HCT116 (cell line): ENCODE results near the gene CCDC9B. TPM values are rescaled to one million over a fixed set of nuclear protein-coding genes. Genes with fewer than 3 reads are reported as not detected.

ENCODE experiments used
- ATAC-seq: fragments of 200-7000 bp; cut with Tn5 transposase; 2 replicates; pipeline ENCODE4 v1.9.1; 2020; ENCODE audit warnings: mild to moderate bottlenecking, moderate library complexity
- BruUV-seq: library from RNA; stranded (reverse); fragments of 400-500 nt; replicated peaks from 2 replicates; lab custom pipeline; 2021; lab: Mats Ljungman, UMichigan
- CTCF ChIA-PET: fragments of 300-600 bp; sonication (Branson Sonifier 250); formaldehyde crosslinking; loops from one replicate; lab custom pipeline; 2021; ENCODE audit warnings: antibody characterized with exemption; lab: Charles Lee
- POLR2A ChIA-PET: fragments of 300-600, 350-600 bp; sonication (Branson Sonifier 250); formaldehyde crosslinking; loops from one replicate; lab custom pipeline; 2021; ENCODE audit warnings: antibody characterized with exemption; lab: Charles Lee
- RAD21 ChIA-PET, 2 experiments: fragments of 300-600 bp; sonication (Branson Sonifier 250); formaldehyde crosslinking; loops; one replicate each; lab custom pipeline; 2023; ENCODE audit warnings: low total read pairs in 2 of 2; ENCODE audit not compliant: uncharacterized antibody in 2 of 2, unreplicated experiment in 2 of 2, low non-redundant PET in 1 of 2; lab: Charles Lee
- DNase-seq: peaks from one replicate; pipeline ENCODE4 v3.0.0-alpha.2; 2010; ENCODE audit warnings: low read depth, low spot score
- H2AFZ ChIP-seq: fragments of 200-600 bp; shearing (Covaris generic), sonication (generic); 2 replicates; pipeline ENCODE4 v1.6.1; 2017; ENCODE audit warnings: low read depth, mixed run types, mixed read lengths, antibody characterized with exemption, low read length; ENCODE audit not compliant: poor library complexity, severe bottlenecking
- H3K27ac ChIP-seq: 2 replicates; pipeline ENCODE4 v1.5.1; 2012; ENCODE audit warnings: low read depth, low read length
- H3K27me3 ChIP-seq: fragments of 200-600 bp; sonication (generic); 2 replicates; pipeline ENCODE4 v1.6.1; 2016; ENCODE audit warnings: mixed run types, low read length, mixed read lengths; ENCODE audit not compliant: insufficient read depth
- H3K36me3 ChIP-seq, 2 experiments: fragments of 200-500 bp in 1 of 2; fragments of 200-600 bp in 1 of 2; sonication (Bioruptor generic) in 1 of 2; sonication (generic) in 1 of 2; 2 replicates each; pipeline versions ENCODE4 v1.5.1 to v1.6.1; 2014 to 2016; ENCODE audit warnings: low read length in 2 of 2, inconsistent platforms in 1 of 2, mixed read lengths in 1 of 2, mixed run types in 1 of 2; ENCODE audit not compliant: insufficient read depth in 2 of 2, control insufficient read depth in 1 of 2
- H3K4me1 ChIP-seq, 2 experiments: fragments of 200-600 bp in 1 of 2; sonication (generic) in 1 of 2; 2 replicates each; pipeline versions ENCODE4 v1.5.1 to v1.6.1; 2012 to 2017; ENCODE audit warnings: low read length in 2 of 2, inconsistent platforms in 1 of 2, mild to moderate bottlenecking in 1 of 2, mixed read lengths in 1 of 2, mixed run types in 1 of 2, moderate library complexity in 1 of 2; ENCODE audit not compliant: insufficient read depth in 2 of 2, control insufficient read depth in 1 of 2
- H3K4me2 ChIP-seq: fragments of 200-600 bp; sonication (generic); 2 replicates; pipeline ENCODE4 v1.6.1; 2017; ENCODE audit warnings: mixed run types, low read length, mixed read lengths
- H3K4me3 ChIP-seq, 2 experiments: fragments of 200-600 bp in 1 of 2; sonication (generic) in 1 of 2; replicated peaks in 1 of 2; 2 replicates each; pipeline ENCODE4 v1.5.1; 2011 to 2016; ENCODE audit warnings: low read length in 2 of 2, control low read depth in 1 of 2, low read depth in 1 of 2, mild to moderate bottlenecking in 1 of 2, mixed read lengths in 1 of 2, mixed run types in 1 of 2
- H3K79me2 ChIP-seq: fragments of 200-600 bp; sonication (generic); 2 replicates; pipeline ENCODE4 v1.6.1; 2017; ENCODE audit warnings: mild to moderate bottlenecking, mixed run types, low read length, moderate library complexity, mixed read lengths; ENCODE audit not compliant: insufficient read depth
- H3K9ac ChIP-seq: fragments of 200-600 bp; sonication (generic); 2 replicates; pipeline ENCODE4 v1.6.1; 2016; ENCODE audit warnings: low read length, mixed read lengths
- H3K9me2 ChIP-seq: fragments of 200-600 bp; sonication (generic), shearing (Covaris generic); 2 replicates; pipeline ENCODE4 v1.6.1; 2017; ENCODE audit warnings: mixed run types, mild to moderate bottlenecking, moderate library complexity; ENCODE audit not compliant: insufficient read depth
- H3K9me3 ChIP-seq, 2 experiments: fragments of 200-500 bp in 1 of 2; fragments of 200-600 bp in 1 of 2; sonication (Bioruptor generic) in 1 of 2; sonication (generic) in 1 of 2; 2 replicates each; pipeline ENCODE4 v1.6.1; 2014 to 2017; ENCODE audit warnings: low read length in 2 of 2, mixed read lengths in 2 of 2, inconsistent platforms in 1 of 2, low read depth in 1 of 2, mild to moderate bottlenecking in 1 of 2, mixed run types in 1 of 2, moderate library complexity in 1 of 2; ENCODE audit not compliant: control insufficient read depth in 1 of 2, insufficient read depth in 1 of 2
- H4K20me1 ChIP-seq: fragments of 200-600 bp; sonication (generic), shearing (Covaris generic); 2 replicates; pipeline ENCODE4 v1.6.1; 2017; ENCODE audit warnings: mixed run types, mild to moderate bottlenecking, moderate library complexity; ENCODE audit not compliant: insufficient read depth
- ATF3 ChIP-seq: IDR thresholded peaks from 2 replicates; pipeline ENCODE4 v1.6.1; 2012
- CBX3 ChIP-seq: IDR thresholded peaks from 2 replicates; pipeline ENCODE4 v1.6.1; 2012; ENCODE audit warnings: low read depth
- CEBPB ChIP-seq: IDR thresholded peaks from 2 replicates; pipeline ENCODE4 v1.6.1; 2012; ENCODE audit warnings: low read depth
- EGR1 ChIP-seq: IDR thresholded peaks from 2 replicates; pipeline ENCODE4 v1.6.1; 2012; ENCODE audit warnings: low read depth
- ELF1 ChIP-seq: IDR thresholded peaks from 2 replicates; pipeline ENCODE4 v1.6.1; 2012; ENCODE audit warnings: low read depth, borderline replicate concordance
- EZH2 ChIP-seq: fragments of 200-600 bp; sonication (generic); IDR thresholded peaks from 2 replicates; pipeline ENCODE4 v1.6.1; 2017; ENCODE audit warnings: antibody characterized with exemption, mixed run types
- EZH2phosphoT487 ChIP-seq: fragments of 200-600 bp; IDR thresholded peaks from 2 replicates; pipeline ENCODE4 v1.6.1; 2018; ENCODE audit warnings: antibody characterized with exemption, borderline replicate concordance
- FOSL1 ChIP-seq: IDR thresholded peaks from 2 replicates; pipeline ENCODE4 v1.6.1; 2012; ENCODE audit warnings: low read depth
- POLR2A ChIP-seq: IDR thresholded peaks from 2 replicates; pipeline ENCODE4 v1.7.0; 2011; ENCODE audit warnings: borderline replicate concordance; ENCODE audit not compliant: insufficient read depth, insufficient read length; ENCODE audit errors: extremely low read depth
- POLR2AphosphoS5 ChIP-seq: IDR thresholded peaks from 2 replicates; pipeline ENCODE4 v1.6.1; 2011; ENCODE audit warnings: mild to moderate bottlenecking, low read depth, low read length, moderate library complexity
- RAD21 ChIP-seq: IDR thresholded peaks from 2 replicates; pipeline ENCODE4 v1.6.1; 2012; ENCODE audit warnings: low read depth, mild to moderate bottlenecking
- SIN3A ChIP-seq: IDR thresholded peaks from 2 replicates; pipeline ENCODE4 v1.6.1; 2012; ENCODE audit warnings: low read depth
- SP1 ChIP-seq: IDR thresholded peaks from 2 replicates; pipeline ENCODE4 v1.6.1; 2012; ENCODE audit warnings: low read depth
- SRF ChIP-seq: IDR thresholded peaks from 2 replicates; pipeline ENCODE4 v1.6.1; 2012; ENCODE audit warnings: low read depth
- TCF7L2 ChIP-seq: IDR thresholded peaks from 2 replicates; pipeline ENCODE4 v1.7.0; 2011; ENCODE audit warnings: borderline replicate concordance, inconsistent platforms; ENCODE audit not compliant: insufficient read depth, insufficient read length; ENCODE audit errors: extremely low read depth
- YY1 ChIP-seq: IDR thresholded peaks from 2 replicates; pipeline ENCODE4 v1.6.1; 2011; ENCODE audit warnings: low read length, low read depth, moderate library complexity, mild to moderate bottlenecking; ENCODE audit not compliant: insufficient replicate concordance; ENCODE audit errors: extremely low read depth
- ZBTB33 ChIP-seq: IDR thresholded peaks from 2 replicates; pipeline ENCODE4 v1.6.1; 2011; ENCODE audit warnings: mild to moderate bottlenecking, low read length, moderate library complexity; ENCODE audit not compliant: insufficient replicate concordance; ENCODE audit errors: extremely low read depth
- ZNF274 ChIP-seq: fragments of 200-500 bp; sonication (Bioruptor generic); IDR thresholded peaks from 2 replicates; pipeline ENCODE4 v1.6.1; 2014; ENCODE audit warnings: mild to moderate bottlenecking, low read depth, low read length, inconsistent platforms
- intact Hi-C: fragments of 100-400 bp; cut with micrococcal nuclease; formaldehyde crosslinking; loops from 2 replicates; pipeline ENCODE4 v1.10.0; 2022
- total RNA-seq: library from RNA; stranded (reverse); gene quantifications from one replicate; pipeline ENCODE4 v1.2.1, GENCODE V29; 2021; ENCODE audit not compliant: unreplicated experiment

Gene CCDC9B
- total RNA-seq, 1 experiment from 2014 or later, result 15.6 TPM

GRCh38 chr15:40348474-40348870 lies 7.7 kb upstream of the CCDC9B start:
- POLR2A ChIA-PET, result no interaction called here
- DNase-seq (no peak), ATAC-seq (no peak)
- no peak overlapping the region for H3K4me3 ChIP-seq
- no peaks in the 10 kb centered on the region for H3K27me3 ChIP-seq
- H3K9ac ChIP-seq, result no peak overlapping the region
- no peak for TF ChIP-seq ATF3
- no peak for TF ChIP-seq POLR2AphosphoS5
- no peak for TF ChIP-seq YY1
- no peak for TF ChIP-seq FOSL1
- TF ChIP-seq ZNF274, result no peak
- no peak for TF ChIP-seq SRF
- TF ChIP-seq CBX3, result no peak
- no peaks in the 10 kb centered on the region for H3K9me2 ChIP-seq
- H3K4me1 ChIP-seq, result peaks cover 0 to 36% of the 10 kb centered on the region in 2 experiments; a peak in 2 of 4 replicates
- H3K79me2 ChIP-seq, result no peaks in the 10 kb centered on the region
- intact Hi-C loops, result loop anchor here (10.0 kb wide), 1 partner anchor 156 kb away; no protein-coding TSS in a partner anchor
- no peaks in the 10 kb centered on the region for H3K36me3 ChIP-seq
- H4K20me1 ChIP-seq, result no peaks in the 10 kb centered on the region
- CTCF ChIA-PET, result no interaction called here
- H3K4me2 ChIP-seq, result no peak overlapping the region
- BruUV-seq, result no TSS peak
- RAD21 ChIA-PET, result no interaction called here
- H2AFZ ChIP-seq, result no peak overlapping the region
- H3K27ac ChIP-seq, result no peak overlapping the region
- H3K9me3 ChIP-seq, result no peaks in the 10 kb centered on the region

- ChIA-PET CTCF (no interaction called here), RAD21 (no interaction called here), POLR2A (no interaction called here)
- DNase-seq, result no peak
- H3K4me1 ChIP-seq, result peaks cover 0 to 43% of the 10 kb centered on the region in 2 experiments; a peak in 2 of 4 replicates
- peak; percentile 27; the same call in 1 of the 2 replicates for ATAC-seq
- H3K4me3 ChIP-seq, result no peak overlapping the region
- H3K27me3 ChIP-seq, result no peaks in the 10 kb centered on the region
- H3K36me3 ChIP-seq, result no peaks in the 10 kb centered on the region
- intact Hi-C loops, result loop anchor here (10.0 kb wide), 1 partner anchor 157 kb away; no protein-coding TSS in a partner anchor
- BruUV-seq, result no TSS peak
- no peak overlapping the region for H2AFZ ChIP-seq
- H4K20me1 ChIP-seq, result no peaks in the 10 kb centered on the region
- H3K27ac ChIP-seq, result no peak overlapping the region
- H3K9me3 ChIP-seq, result no peaks in the 10 kb centered on the region
- no peak for TF ChIP-seq POLR2A
- TF ChIP-seq CBX3, result no peak
- TF ChIP-seq EZH2, result no peak
- no peak for TF ChIP-seq EZH2phosphoT487
- no peak for TF ChIP-seq YY1
- TF ChIP-seq SIN3A, result no peak
- no peak for TF ChIP-seq ELF1
- no peak for TF ChIP-seq FOSL1
- no peak for TF ChIP-seq ZBTB33
- TF ChIP-seq EGR1, result no peak
- TF ChIP-seq CEBPB, result no peak
- TF ChIP-seq POLR2AphosphoS5, result no peak
- no peak for TF ChIP-seq ZNF274
- TF ChIP-seq SP1, result no peak
- TF ChIP-seq RAD21, result no peak
- no peak for TF ChIP-seq TCF7L2
- H3K4me2 ChIP-seq, result no peak overlapping the region
- H3K9me2 ChIP-seq, result no peaks in the 10 kb centered on the region
- H3K9ac ChIP-seq, result no peak overlapping the region
- H3K79me2 ChIP-seq, result no peaks in the 10 kb centered on the region
These were observed 7.1 kb upstream of the CCDC9B start for GRCh38 chr15:40347559-40348473.
